ENCODE data around the gene ZMYM4. TPM values are rescaled to one million over a fixed set of nuclear protein-coding genes. Genes with fewer than 3 reads are reported as not detected.

The ZMYM4 gene
- total RNA-seq, 1 donor from 2014 or later: 19.8 TPM

DNA sequence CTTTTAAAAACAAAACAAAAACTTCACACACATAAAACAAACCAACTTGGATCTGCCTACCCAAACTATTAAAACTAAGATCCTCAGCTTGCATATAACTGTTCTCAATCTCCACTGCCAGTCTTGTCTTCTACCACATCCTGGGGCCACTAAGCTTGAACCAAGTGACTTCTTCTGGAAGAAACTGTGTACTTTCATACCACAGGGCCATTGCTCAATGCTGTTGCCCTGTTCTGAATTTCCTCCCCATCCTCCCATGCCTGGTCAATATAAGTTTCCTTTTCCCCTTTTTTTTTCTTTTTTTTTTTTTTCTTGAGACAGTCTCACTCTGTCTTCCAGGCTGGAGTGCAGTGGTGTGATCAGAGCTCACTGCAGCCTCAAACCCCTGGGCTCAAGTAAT, 178.8 kb downstream of the ZMYM4 start:
- TF ChIP-seq, protein P1, sequence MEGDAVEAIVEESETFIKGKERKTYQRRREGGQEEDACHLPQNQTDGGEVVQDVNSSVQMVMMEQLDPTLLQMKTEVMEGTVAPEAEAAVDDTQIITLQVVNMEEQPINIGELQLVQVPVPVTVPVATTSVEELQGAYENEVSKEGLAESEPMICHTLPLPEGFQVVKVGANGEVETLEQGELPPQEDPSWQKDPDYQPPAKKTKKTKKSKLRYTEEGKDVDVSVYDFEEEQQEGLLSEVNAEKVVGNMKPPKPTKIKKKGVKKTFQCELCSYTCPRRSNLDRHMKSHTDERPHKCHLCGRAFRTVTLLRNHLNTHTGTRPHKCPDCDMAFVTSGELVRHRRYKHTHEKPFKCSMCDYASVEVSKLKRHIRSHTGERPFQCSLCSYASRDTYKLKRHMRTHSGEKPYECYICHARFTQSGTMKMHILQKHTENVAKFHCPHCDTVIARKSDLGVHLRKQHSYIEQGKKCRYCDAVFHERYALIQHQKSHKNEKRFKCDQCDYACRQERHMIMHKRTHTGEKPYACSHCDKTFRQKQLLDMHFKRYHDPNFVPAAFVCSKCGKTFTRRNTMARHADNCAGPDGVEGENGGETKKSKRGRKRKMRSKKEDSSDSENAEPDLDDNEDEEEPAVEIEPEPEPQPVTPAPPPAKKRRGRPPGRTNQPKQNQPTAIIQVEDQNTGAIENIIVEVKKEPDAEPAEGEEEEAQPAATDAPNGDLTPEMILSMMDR (conservative IDR thresholded peaks at IDR 0.05; ENCODE audit: low read depth, low read length): no peak
- H3K4me3 ChIP-seq (ENCODE audit: low read depth, low read length): no peak overlapping the region
- DNase-seq (ENCODE audit: low read depth): no peak

DNA sequence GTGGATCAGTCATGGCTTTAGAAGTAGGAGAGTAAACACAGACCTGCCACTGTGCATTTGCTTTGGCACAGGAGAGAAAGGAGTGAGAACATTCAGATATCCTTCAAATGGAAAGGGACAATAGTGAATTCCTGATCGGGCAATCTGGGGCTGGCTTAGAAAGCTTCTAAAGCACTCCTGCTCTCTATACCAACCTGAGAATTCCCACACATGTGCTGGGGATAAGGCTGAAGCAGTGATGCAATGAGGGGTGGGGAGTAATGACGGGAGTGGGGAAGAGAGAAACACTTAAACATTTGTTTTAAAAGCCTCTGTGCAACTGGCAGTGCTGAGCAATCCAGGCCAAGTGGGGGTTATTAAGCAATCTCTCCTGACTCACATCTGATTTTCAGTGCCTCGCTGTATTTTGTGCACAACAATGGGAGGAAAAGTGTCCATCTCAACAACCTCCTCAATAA, 179.9 kb downstream of the ZMYM4 start:
- DNase-seq (ENCODE audit: low read depth): peak; percentile 70
- TF ChIP-seq, protein P1 (conservative IDR thresholded peaks at IDR 0.05; ENCODE audit: low read depth, low read length): no peak

DNA sequence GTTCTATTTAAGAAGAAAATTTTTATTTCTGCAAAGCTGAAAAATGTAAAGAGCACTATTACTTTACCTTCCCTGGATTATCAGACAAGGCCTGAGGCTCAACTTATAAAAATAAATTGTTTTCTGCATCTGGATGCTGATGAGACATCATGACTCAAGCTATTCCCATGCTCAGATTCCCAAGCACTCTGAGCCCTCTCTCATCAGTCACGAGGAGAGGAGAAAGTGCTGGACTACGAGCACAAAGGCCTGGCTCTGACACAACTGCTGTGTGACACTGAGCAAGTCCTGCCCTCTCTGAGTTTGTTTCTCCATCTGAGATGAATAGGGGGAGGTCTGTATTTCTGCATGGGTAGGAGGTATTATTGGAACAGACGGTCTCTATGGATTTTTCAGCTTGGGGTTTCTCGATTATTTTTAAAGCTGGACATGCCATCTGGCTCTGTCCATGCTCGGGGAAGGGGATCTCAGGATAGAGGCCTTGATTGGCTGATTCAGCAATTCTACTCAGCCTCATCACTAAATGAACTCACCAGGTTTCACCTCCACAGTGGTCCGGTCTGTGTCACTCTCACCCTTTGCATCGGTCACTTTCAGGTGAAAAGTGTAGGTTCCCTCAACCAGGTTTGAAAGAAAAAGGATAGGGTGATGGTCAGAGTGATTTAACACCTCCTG, 181.0 kb downstream of the ZMYM4 start:
- TF ChIP-seq, protein P1 (conservative IDR thresholded peaks at IDR 0.05; ENCODE audit: low read depth, low read length): no peak
- peak; percentile 48 for DNase-seq (ENCODE audit: low read depth)
- no peak overlapping the region for H3K4me3 ChIP-seq (ENCODE audit: low read depth, low read length)

More for the DNA sequence above, 179.9 kb downstream of the ZMYM4 start:
- no peak overlapping the region for H3K4me3 ChIP-seq (ENCODE audit: low read depth, low read length)

DNA sequence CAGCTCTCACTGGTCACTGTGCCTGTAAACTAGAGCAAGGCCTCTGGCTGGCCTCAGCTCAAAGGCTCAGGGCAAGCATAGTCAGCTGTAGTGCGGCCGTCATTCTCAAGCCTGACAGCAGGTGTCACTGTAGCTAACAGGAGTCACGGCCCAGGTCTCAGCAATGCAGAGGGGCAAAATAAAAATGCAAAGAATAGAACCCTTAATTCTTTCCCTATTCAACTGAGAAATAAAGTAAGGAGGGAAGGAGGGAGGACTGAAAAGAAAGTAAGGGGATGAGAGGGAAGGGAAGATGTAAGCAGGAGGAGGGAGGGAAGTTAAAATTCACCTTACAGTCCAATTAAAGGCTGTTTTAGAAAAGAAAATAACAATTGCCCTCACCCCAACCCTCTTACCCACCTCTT, 182.6 kb downstream of the ZMYM4 start:
- H3K4me3 ChIP-seq (ENCODE audit: low read depth, low read length): no peak overlapping the region
- no peak for DNase-seq (ENCODE audit: low read depth)

DNA sequence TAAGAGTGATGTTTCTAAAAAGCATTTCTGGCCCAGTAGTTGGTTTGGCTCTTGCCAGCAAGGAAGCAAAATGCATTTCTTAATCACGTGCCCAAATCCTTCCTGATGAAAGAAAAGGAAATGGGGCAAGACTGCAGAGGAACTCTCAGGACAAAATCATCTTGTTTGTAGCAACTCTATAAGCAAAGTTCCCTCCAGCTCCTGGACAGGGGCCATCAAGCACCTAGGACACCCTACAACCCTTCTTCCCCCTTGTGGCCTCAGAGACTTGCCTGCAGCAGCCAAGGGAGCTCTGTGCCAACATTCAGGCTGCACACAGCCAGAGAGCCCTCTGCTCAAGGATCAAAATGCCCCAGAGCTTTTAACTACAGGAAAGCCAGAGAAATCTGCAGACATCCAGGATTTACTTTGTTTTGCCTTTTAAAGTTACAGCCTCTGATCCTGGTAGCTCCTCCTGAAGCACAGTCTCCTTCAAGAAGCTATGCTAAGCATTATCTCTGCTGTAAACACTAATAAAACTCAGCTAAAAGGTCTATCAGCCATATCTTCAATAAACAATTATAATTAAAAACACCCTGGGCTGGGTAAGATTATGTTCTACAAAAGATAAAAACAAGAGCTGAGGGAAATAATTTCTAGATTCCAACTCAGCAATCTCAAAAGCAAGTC, 183.7 kb downstream of the ZMYM4 start:
- TF ChIP-seq, protein P1 (conservative IDR thresholded peaks at IDR 0.05; ENCODE audit: low read depth, low read length): peak; percentile 9
- no peak for DNase-seq (ENCODE audit: low read depth)
- no peak overlapping the region for H3K4me3 ChIP-seq (ENCODE audit: low read depth, low read length)

More for the DNA sequence above, 182.6 kb downstream of the ZMYM4 start:
- TF ChIP-seq, protein P1 (conservative IDR thresholded peaks at IDR 0.05; ENCODE audit: low read depth, low read length): peak; percentile 95

DNA sequence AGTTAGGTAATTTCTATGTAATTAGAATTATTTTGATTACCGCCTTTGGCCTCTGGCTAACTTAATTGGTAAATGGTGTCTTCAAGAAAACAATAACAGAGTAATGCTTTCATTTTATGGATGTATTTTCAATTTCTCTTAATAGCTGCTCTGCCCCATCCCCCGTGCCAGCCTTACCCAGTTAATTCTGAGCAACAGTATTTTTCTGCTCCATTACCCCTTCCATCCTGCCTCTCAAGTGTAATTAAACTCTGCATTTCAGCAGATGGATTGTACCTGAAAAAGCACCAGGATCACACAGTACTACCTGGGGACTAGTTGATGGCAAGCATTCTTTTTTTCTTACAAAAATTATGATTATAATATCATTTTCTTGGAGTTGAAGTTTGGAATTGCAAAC, 184.5 kb downstream of the ZMYM4 start:
- DNase-seq (ENCODE audit: low read depth): no peak
- no peak overlapping the region for H3K4me3 ChIP-seq (ENCODE audit: low read depth, low read length)
- TF ChIP-seq, protein P1 (conservative IDR thresholded peaks at IDR 0.05; ENCODE audit: low read depth, low read length): no peak

Data from epithelial cell of proximal tubule (primary cell).